ENCODE measurements around the gene GSN. TPM values are rescaled to one million over a fixed set of nuclear protein-coding genes. Genes with fewer than 3 reads are reported as not detected.

The GSN gene
- total and polyA plus RNA-seq, 2 donors (not counting 1 experiment from before 2014, with no cell fraction given): 38.4 to 45.4 TPM

GRCh38 chr9:121259498-121259897 is 8.5 kb upstream of the GSN start:
- POLR2A ChIA-PET: no interaction called here
- intact Hi-C loops (cut with micrococcal nuclease): no loop called here
- no peaks in the 10 kb centered on the region for H3K4me1 ChIP-seq (ENCODE audit: control insufficient read depth in 2 of 2, insufficient read depth in 2 of 2, low read length in 2 of 2)
- no peaks in the 10 kb centered on the region for H3K27me3 ChIP-seq (replicated peaks in 1 of 4; ENCODE audit: control extremely low read depth in 1 of 4, control insufficient read depth in 3 of 4, insufficient read depth in 4 of 4, low read length in 3 of 4)
- TF ChIP-seq CTCF (IDR thresholded peaks at IDR 0.05) (no peak), EZH2 (IDR thresholded peaks at IDR 0.05; ENCODE audit: borderline replicate concordance, insufficient read depth, low read depth, low read length, poor library complexity, severe bottlenecking) (no peak)
- H4K20me1 ChIP-seq (ENCODE audit: control insufficient read depth, insufficient read depth, low read length, poor library complexity, severe bottlenecking): no peaks in the 10 kb centered on the region
- WGBS (ENCODE audit: insufficient coverage): no CpG with 5 or more reads among the region's 4 CpGs
- no peak for DNase-seq
- no peaks in the 10 kb centered on the region for H3K36me3 ChIP-seq (replicated peaks in 1 of 2; ENCODE audit: control extremely low read depth in 1 of 2, control insufficient read depth in 1 of 2, extremely low read depth in 1 of 2, insufficient read depth in 2 of 2, low read length in 1 of 2)
- H3K27ac Mint-ChIP-seq: no peak overlapping the region
- CTCF ChIA-PET: interaction anchor here (0.5 to 1.5 kb wide), 5 partner anchors 12 to 52 kb away, joined by 3 to 5 read pairs (median 3); no protein-coding TSS in a partner anchor
- no peak for ATAC-seq (ENCODE audit: low read depth)
- no peak overlapping the region for H3K4me3 ChIP-seq (ENCODE audit: control extremely low read depth in 1 of 5, extremely low read depth in 1 of 5, insufficient read depth in 1 of 5, low read depth in 2 of 5, low read length in 4 of 5)
- no peak overlapping the region for H2AFZ ChIP-seq (ENCODE audit: insufficient read depth, low read depth, low read length, poor library complexity, severe bottlenecking)
- no peaks in the 10 kb centered on the region for H3K79me2 ChIP-seq (ENCODE audit: control insufficient read depth, insufficient read depth, low read length)
- H3K4me3 Mint-ChIP-seq: no peak overlapping the region
- H3K9me3 Mint-ChIP-seq (ENCODE audit: insufficient read depth): no peaks in the 10 kb centered on the region
- H3K27me3 Mint-ChIP-seq: no peaks in the 10 kb centered on the region
- H3K9me3 ChIP-seq (ENCODE audit: control extremely low read depth in 1 of 3, control insufficient read depth in 2 of 3, insufficient read depth in 1 of 3, low read length in 2 of 3): no peaks in the 10 kb centered on the region
- no peak overlapping the region for H3K4me2 ChIP-seq (replicated peaks; ENCODE audit: low read depth, low read length, poor library complexity, severe bottlenecking)
- no peak overlapping the region for H3K9ac ChIP-seq (ENCODE audit: low read length)
- H3K4me1 Mint-ChIP-seq: no peaks in the 10 kb centered on the region
- H3K27ac ChIP-seq (ENCODE audit: low read length in 2 of 2): no peak overlapping the region

GRCh38 chr9:121259935-121260334 is 8.0 kb upstream of the GSN start:
- ChIA-PET POLR2A (no interaction called here), CTCF (interaction anchor here (0.5 to 1.5 kb wide), 4 partner anchors 11 to 52 kb away, joined by 3 to 5 read pairs (median 3); no protein-coding TSS in a partner anchor)
- Histone ChIP-seq H3K36me3 (replicated peaks in 1 of 2; ENCODE audit: control extremely low read depth in 1 of 2, control insufficient read depth in 1 of 2, extremely low read depth in 1 of 2, insufficient read depth in 2 of 2, low read length in 1 of 2) (no peaks in the 10 kb centered on the region), H2AFZ (ENCODE audit: insufficient read depth, low read depth, low read length, poor library complexity, severe bottlenecking) (no peak overlapping the region), H3K79me2 (ENCODE audit: control insufficient read depth, insufficient read depth, low read length) (no peaks in the 10 kb centered on the region), H3K4me2 (replicated peaks; ENCODE audit: low read depth, low read length, poor library complexity, severe bottlenecking) (no peak overlapping the region), H3K4me3 (ENCODE audit: control extremely low read depth in 1 of 5, extremely low read depth in 1 of 5, insufficient read depth in 1 of 5, low read depth in 2 of 5, low read length in 4 of 5) (no peak overlapping the region), H3K27ac (ENCODE audit: low read length in 2 of 2) (no peak overlapping the region), H3K9me3 (ENCODE audit: control extremely low read depth in 1 of 3, control insufficient read depth in 2 of 3, insufficient read depth in 1 of 3, low read length in 2 of 3) (no peaks in the 10 kb centered on the region), H3K27me3 (replicated peaks in 1 of 4; ENCODE audit: control extremely low read depth in 1 of 4, control insufficient read depth in 3 of 4, insufficient read depth in 4 of 4, low read length in 3 of 4) (no peaks in the 10 kb centered on the region), H3K4me1 (ENCODE audit: control insufficient read depth in 2 of 2, insufficient read depth in 2 of 2, low read length in 2 of 2) (no peaks in the 10 kb centered on the region), H3K9ac (ENCODE audit: low read length) (no peak overlapping the region), H4K20me1 (ENCODE audit: control insufficient read depth, insufficient read depth, low read length, poor library complexity, severe bottlenecking) (no peaks in the 10 kb centered on the region)
- no peak for DNase-seq
- Mint-ChIP-seq H3K4me3 (no peak overlapping the region), H3K27me3 (no peaks in the 10 kb centered on the region), H3K4me1 (no peaks in the 10 kb centered on the region), H3K9me3 (ENCODE audit: insufficient read depth) (no peaks in the 10 kb centered on the region), H3K27ac (no peak overlapping the region)
- TF ChIP-seq CTCF (IDR thresholded peaks at IDR 0.05): no peak
- no peak for ATAC-seq (ENCODE audit: low read depth)
- 92% methylated on average over 5 of the region's 5 CpGs for WGBS (ENCODE audit: insufficient coverage)
- intact Hi-C loops (cut with micrococcal nuclease): no loop called here
